ENCODE data around the gene ALG13.

ALG13 gene

DNA sequence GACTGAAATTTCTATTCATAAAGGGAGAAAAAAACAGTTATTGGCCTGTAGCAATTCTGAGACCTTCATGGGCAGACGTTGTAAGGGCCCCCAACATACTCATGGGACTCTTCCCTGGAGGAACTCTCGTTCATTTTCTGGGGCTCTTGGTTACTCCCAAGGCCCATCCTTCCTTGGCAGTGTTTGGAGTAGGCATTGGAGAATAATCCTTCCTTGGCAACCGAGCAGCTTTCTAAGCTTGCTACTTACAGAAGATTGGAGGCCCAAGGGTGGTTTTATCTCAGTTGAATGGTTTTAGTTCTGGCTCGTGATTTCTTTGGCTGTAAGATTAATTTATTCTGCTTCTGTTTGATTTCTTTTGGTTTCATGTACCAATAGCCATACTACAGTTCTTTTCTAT, 50.4 kb downstream of the ALG13 start:
- Histone ChIP-seq H3K9me3 (ENCODE audit: insufficient read depth, low read length) (no peaks in the 10 kb centered on the region), H3K36me3 (replicated peaks; ENCODE audit: low read depth, low read length) (peaks cover 63% of the 10 kb centered on the region), H2AFZ (ENCODE audit: low read depth, low read length) (no peak overlapping the region), H3K4me3 (ENCODE audit: low read length) (no peak overlapping the region), H3K27ac (ENCODE audit: low read length) (no peak overlapping the region), H3K79me2 (ENCODE audit: low read length) (no peaks in the 10 kb centered on the region), H3K4me1 (ENCODE audit: low read length) (no peaks in the 10 kb centered on the region), H4K20me1 (ENCODE audit: insufficient read depth, low read length) (no peaks in the 10 kb centered on the region; the same call in 1 of the 2 replicates), H3K4me2 (ENCODE audit: low read length) (no peak overlapping the region), H3K27me3 (ENCODE audit: low read depth, low read length) (no peaks in the 10 kb centered on the region), H3K9ac (ENCODE audit: low read length) (no peak overlapping the region)
- TF ChIP-seq, protein P1, sequence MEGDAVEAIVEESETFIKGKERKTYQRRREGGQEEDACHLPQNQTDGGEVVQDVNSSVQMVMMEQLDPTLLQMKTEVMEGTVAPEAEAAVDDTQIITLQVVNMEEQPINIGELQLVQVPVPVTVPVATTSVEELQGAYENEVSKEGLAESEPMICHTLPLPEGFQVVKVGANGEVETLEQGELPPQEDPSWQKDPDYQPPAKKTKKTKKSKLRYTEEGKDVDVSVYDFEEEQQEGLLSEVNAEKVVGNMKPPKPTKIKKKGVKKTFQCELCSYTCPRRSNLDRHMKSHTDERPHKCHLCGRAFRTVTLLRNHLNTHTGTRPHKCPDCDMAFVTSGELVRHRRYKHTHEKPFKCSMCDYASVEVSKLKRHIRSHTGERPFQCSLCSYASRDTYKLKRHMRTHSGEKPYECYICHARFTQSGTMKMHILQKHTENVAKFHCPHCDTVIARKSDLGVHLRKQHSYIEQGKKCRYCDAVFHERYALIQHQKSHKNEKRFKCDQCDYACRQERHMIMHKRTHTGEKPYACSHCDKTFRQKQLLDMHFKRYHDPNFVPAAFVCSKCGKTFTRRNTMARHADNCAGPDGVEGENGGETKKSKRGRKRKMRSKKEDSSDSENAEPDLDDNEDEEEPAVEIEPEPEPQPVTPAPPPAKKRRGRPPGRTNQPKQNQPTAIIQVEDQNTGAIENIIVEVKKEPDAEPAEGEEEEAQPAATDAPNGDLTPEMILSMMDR (IDR thresholded peaks at IDR 0.05; ENCODE audit: low read depth, low read length) = no peak

DNA sequence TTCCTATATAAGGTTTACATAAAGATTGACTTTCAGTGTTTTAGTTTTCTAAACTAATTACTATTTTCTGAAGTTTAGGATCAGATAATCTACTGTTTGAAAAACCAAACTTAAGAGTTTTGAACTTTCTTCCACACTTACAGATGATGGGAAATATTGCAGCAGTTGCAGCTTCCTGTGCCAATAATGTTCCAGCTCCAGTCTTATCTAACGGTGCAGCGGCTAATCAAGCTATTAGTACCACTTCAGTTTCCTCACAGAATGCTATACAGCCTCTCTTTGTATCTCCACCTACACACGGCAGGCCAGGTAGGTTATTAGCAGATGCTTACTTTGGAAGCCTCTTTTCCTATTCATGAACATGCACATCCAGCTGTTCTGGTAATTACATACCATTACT, 55.6 kb downstream of the ALG13 start:
- no peak for TF ChIP-seq EZH2phosphoT487 (IDR thresholded peaks at IDR 0.05; ENCODE audit: low read depth)
- TF ChIP-seq, protein P1 (IDR thresholded peaks at IDR 0.05; ENCODE audit: low read depth, low read length) = no peak
- Histone ChIP-seq H3K4me2 (ENCODE audit: low read length) (no peak overlapping the region), H3K27me3 (ENCODE audit: low read depth, low read length) (no peaks in the 10 kb centered on the region), H3K36me3 (replicated peaks; ENCODE audit: low read depth, low read length) (peaks cover 56% of the 10 kb centered on the region), H3K4me3 (ENCODE audit: low read length) (no peak overlapping the region), H2AFZ (ENCODE audit: low read depth, low read length) (no peak overlapping the region), H4K20me1 (ENCODE audit: insufficient read depth, low read length) (no peaks in the 10 kb centered on the region; the same call in 1 of the 2 replicates), H3K9me3 (ENCODE audit: insufficient read depth, low read length) (no peaks in the 10 kb centered on the region), H3K79me2 (ENCODE audit: low read length) (no peaks in the 10 kb centered on the region), H3K9ac (ENCODE audit: low read length) (no peak overlapping the region), H3K4me1 (ENCODE audit: low read length) (no peaks in the 10 kb centered on the region), H3K27ac (ENCODE audit: low read length) (no peak overlapping the region)

DNA sequence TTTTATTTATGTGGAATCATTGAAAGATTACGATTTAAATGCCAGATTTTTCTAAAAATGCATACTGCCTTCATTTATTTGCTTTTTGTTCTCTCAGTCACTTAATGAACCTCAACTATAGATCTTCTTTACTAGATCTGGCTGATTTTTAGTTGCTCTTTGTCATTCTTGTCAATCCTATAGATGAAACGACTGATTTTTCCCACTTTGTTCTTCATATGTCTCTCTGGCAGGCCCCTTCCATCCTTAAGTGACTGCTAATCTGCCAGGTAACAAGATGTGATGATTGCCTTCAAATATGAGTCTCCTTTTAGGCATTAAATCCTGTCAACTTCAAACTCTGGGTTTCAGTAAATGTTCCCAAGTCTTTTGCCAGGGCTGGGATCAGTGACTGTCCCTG, 61.0 kb downstream of the ALG13 start:
- no peak overlapping the region for H2AFZ ChIP-seq (ENCODE audit: low read depth, low read length)
- H3K27me3 ChIP-seq (ENCODE audit: low read depth, low read length) = no peaks in the 10 kb centered on the region
- H3K27ac ChIP-seq (ENCODE audit: low read length) = no peak overlapping the region
- TF ChIP-seq EZH2phosphoT487 (IDR thresholded peaks at IDR 0.05; ENCODE audit: low read depth) = no peak
- TF ChIP-seq, protein P1 (IDR thresholded peaks at IDR 0.05; ENCODE audit: low read depth, low read length) = no peak
- peaks cover 48% of the 10 kb centered on the region for H3K36me3 ChIP-seq (replicated peaks; ENCODE audit: low read depth, low read length)
- H4K20me1 ChIP-seq (ENCODE audit: insufficient read depth, low read length) = no peaks in the 10 kb centered on the region
- H3K4me2 ChIP-seq (ENCODE audit: low read length) = no peak overlapping the region
- H3K9me3 ChIP-seq (ENCODE audit: insufficient read depth, low read length) = no peaks in the 10 kb centered on the region
- H3K4me1 ChIP-seq (ENCODE audit: low read length) = no peaks in the 10 kb centered on the region
- H3K79me2 ChIP-seq (ENCODE audit: low read length) = no peaks in the 10 kb centered on the region
- no peak overlapping the region for H3K4me3 ChIP-seq (ENCODE audit: low read length)
- H3K9ac ChIP-seq (ENCODE audit: low read length) = no peak overlapping the region

DNA sequence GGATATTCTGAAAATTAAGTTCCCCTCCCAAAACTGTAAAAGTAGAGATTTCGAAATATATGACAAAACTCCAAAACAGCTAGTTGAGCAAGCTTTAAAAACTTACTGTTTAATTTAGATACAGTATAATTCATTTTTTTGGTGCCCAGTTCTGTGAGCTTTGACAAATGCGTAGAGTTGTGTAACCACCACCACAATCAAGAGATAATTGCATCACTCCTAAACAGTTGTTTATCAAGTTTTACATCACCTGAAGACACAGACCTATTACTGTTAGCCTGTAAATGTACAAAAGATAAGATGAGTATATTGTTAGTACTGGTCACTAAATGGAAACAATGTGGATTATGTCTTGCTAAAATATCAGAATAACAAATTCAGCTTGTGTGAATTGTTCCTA, 62.3 kb downstream of the ALG13 start:
- Histone ChIP-seq H3K36me3 (replicated peaks; ENCODE audit: low read depth, low read length) (peaks cover 44% of the 10 kb centered on the region), H3K9me3 (ENCODE audit: insufficient read depth, low read length) (no peaks in the 10 kb centered on the region)

More for the DNA sequence above, 62.3 kb downstream of the ALG13 start:
- Histone ChIP-seq H3K79me2 (ENCODE audit: low read length) (0 out of 2 replicates have a peak, but pooled peaks cover under 1% of the 10 kb centered on the region), H4K20me1 (ENCODE audit: insufficient read depth, low read length) (no peaks in the 10 kb centered on the region), H2AFZ (ENCODE audit: low read depth, low read length) (no peak overlapping the region), H3K27ac (ENCODE audit: low read length) (no peak overlapping the region), H3K9ac (ENCODE audit: low read length) (no peak overlapping the region), H3K27me3 (ENCODE audit: low read depth, low read length) (no peaks in the 10 kb centered on the region), H3K4me1 (ENCODE audit: low read length) (no peaks in the 10 kb centered on the region), H3K4me3 (ENCODE audit: low read length) (no peak overlapping the region), H3K4me2 (ENCODE audit: low read length) (no peak overlapping the region)
- TF ChIP-seq EZH2phosphoT487 (IDR thresholded peaks at IDR 0.05; ENCODE audit: low read depth) = no peak
- TF ChIP-seq, protein P1 (IDR thresholded peaks at IDR 0.05; ENCODE audit: low read depth, low read length) = no peak
